HEK293 (cell line): ENCODE data around the gene DDX41.
A peak's percentile ranks its signal among the peaks of the same experiment; 100 is the strongest.

ENCODE experiments used
- GLI2 ChIP-seq: fragments of 450-650 bp; formaldehyde crosslinking; IDR thresholded peaks from 2 replicates; pipeline ENCODE4; 2017; ENCODE audit warnings: missing biosample characterization, missing genetic modification characterization, low read depth, borderline replicate concordance
- KLF7 ChIP-seq: fragments of 450-650 bp; formaldehyde crosslinking; IDR thresholded peaks from 2 replicates; pipeline ENCODE4 v1.5.1; 2016; ENCODE audit warnings: missing biosample characterization, missing genetic modification characterization, borderline replicate concordance
- PRDM10 ChIP-seq: fragments of 450-650 bp; formaldehyde crosslinking; IDR thresholded peaks from 2 replicates; pipeline ENCODE4 v1.5.1; 2016; ENCODE audit warnings: missing biosample characterization, missing genetic modification characterization
- SCRT1 ChIP-seq: fragments of 450-650 bp; formaldehyde crosslinking; IDR thresholded peaks from 2 replicates; pipeline ENCODE4 v1.5.1; 2016; ENCODE audit warnings: missing biosample characterization, missing genetic modification characterization, borderline replicate concordance
- ZBTB10 ChIP-seq: fragments of 450-650 bp; formaldehyde crosslinking; IDR thresholded peaks from 2 replicates; pipeline ENCODE4 v1.5.1; 2016; ENCODE audit warnings: missing biosample characterization, missing genetic modification characterization
- ZBTB44 ChIP-seq: fragments of 450-650 bp; IDR thresholded peaks from 2 replicates; pipeline ENCODE4 v1.5.1; 2018; ENCODE audit warnings: missing biosample characterization, mild to moderate bottlenecking, missing genetic modification characterization
- ZBTB6 ChIP-seq: fragments of 450-650 bp; formaldehyde crosslinking; IDR thresholded peaks from 2 replicates; pipeline ENCODE4 v1.5.1; 2017; ENCODE audit warnings: missing biosample characterization, missing genetic modification characterization
- ZFHX2 ChIP-seq: fragments of 450-650 bp; formaldehyde crosslinking; conservative IDR thresholded peaks from 2 replicates; pipeline ENCODE4 v1.5.1; 2016; ENCODE audit warnings: missing biosample characterization, missing genetic modification characterization
- ZNF112 ChIP-seq: fragments of 450-650 bp; formaldehyde crosslinking; IDR thresholded peaks from 2 replicates; pipeline ENCODE4 v1.5.0; 2017; ENCODE audit warnings: missing biosample characterization, missing genetic modification characterization
- ZNF121 ChIP-seq: fragments of 450-650 bp; formaldehyde crosslinking; IDR thresholded peaks from 2 replicates; pipeline ENCODE4 v1.5.1; 2016; ENCODE audit warnings: missing biosample characterization, missing genetic modification characterization
- ZNF148 ChIP-seq: fragments of 450-650 bp; formaldehyde crosslinking; IDR thresholded peaks from 2 replicates; pipeline ENCODE4 v1.5.0; 2017; ENCODE audit warnings: missing biosample characterization, missing genetic modification characterization, borderline replicate concordance
- ZNF155 ChIP-seq: fragments of 450-650 bp; formaldehyde crosslinking; IDR thresholded peaks from 2 replicates; pipeline ENCODE4 v1.5.1; 2016; ENCODE audit warnings: missing biosample characterization, missing genetic modification characterization
- ZNF174 ChIP-seq: fragments of 450-650 bp; formaldehyde crosslinking; IDR thresholded peaks from 2 replicates; pipeline ENCODE4 v1.5.0; 2017; ENCODE audit warnings: missing biosample characterization, mild to moderate bottlenecking, missing genetic modification characterization
- ZNF274 ChIP-seq, 2 experiments: fragments of 200-500 bp in 1 of 2; fragments of 450-650 bp in 1 of 2; sonication (Bioruptor generic) in 1 of 2; formaldehyde crosslinking in 1 of 2; IDR thresholded peaks; 2 replicates each; pipeline versions ENCODE4 v1.5.1 to v1.6.1; 2014 to 2016; ENCODE audit warnings: borderline replicate concordance in 1 of 2, inconsistent platforms in 1 of 2, low read length in 1 of 2, missing biosample characterization in 1 of 2, missing genetic modification characterization in 1 of 2
- ZNF341 ChIP-seq: fragments of 450-650 bp; formaldehyde crosslinking; IDR thresholded peaks from 2 replicates; pipeline ENCODE4; 2016; ENCODE audit warnings: low read depth, missing biosample characterization, missing genetic modification characterization
- ZNF473 ChIP-seq: fragments of 450-650 bp; formaldehyde crosslinking; IDR thresholded peaks from 2 replicates; pipeline ENCODE4 v1.5.1; 2017; ENCODE audit warnings: missing biosample characterization, missing genetic modification characterization
- ZNF518A ChIP-seq: fragments of 450-650 bp; formaldehyde crosslinking; conservative IDR thresholded peaks from 2 replicates; pipeline ENCODE4 v1.5.1; 2016; ENCODE audit warnings: low read depth, missing biosample characterization, missing genetic modification characterization
- ZNF521 ChIP-seq: fragments of 450-650 bp; formaldehyde crosslinking; IDR thresholded peaks from 2 replicates; pipeline ENCODE4 v1.5.1; 2017; ENCODE audit warnings: missing biosample characterization, mild to moderate bottlenecking, missing genetic modification characterization
- ZNF596 ChIP-seq: fragments of 450-650 bp; IDR thresholded peaks from 2 replicates; pipeline ENCODE4 v1.5.0; 2018; ENCODE audit warnings: missing biosample characterization, mild to moderate bottlenecking, missing genetic modification characterization, moderate library complexity
- ZNF76 ChIP-seq: fragments of 450-650 bp; formaldehyde crosslinking; IDR thresholded peaks from 2 replicates; pipeline ENCODE4; 2016; ENCODE audit warnings: low read depth, missing biosample characterization, missing genetic modification characterization, borderline replicate concordance
- ZNF791 ChIP-seq: fragments of 450-650 bp; formaldehyde crosslinking; IDR thresholded peaks from 2 replicates; pipeline ENCODE4 v1.5.1; 2016; ENCODE audit warnings: missing biosample characterization, missing genetic modification characterization
- ZNF837 ChIP-seq: fragments of 450-650 bp; formaldehyde crosslinking; IDR thresholded peaks from 2 replicates; pipeline ENCODE4 v1.5.1; 2016; ENCODE audit warnings: missing biosample characterization, missing genetic modification characterization

DDX41 gene

GRCh38 chr5:177557041-177557647 is 40.4 kb upstream of the DDX41 start (continued):
- TF ChIP-seq SCRT1 (no peak), PRDM10 (tag by site-specific recombination) (peak; percentile 54), ZBTB44 (tag by site-specific recombination) (no peak), ZNF112 (no peak), ZNF837 (no peak), KLF7 (tag by site-specific recombination) (no peak), ZNF155 (no peak), GLI2 (no peak), ZNF148 (tag by site-specific recombination) (no peak), ZNF174 (tag by site-specific recombination) (no peak), ZNF473 (tag by site-specific recombination) (no peak), ZBTB10 (tag by site-specific recombination) (no peak), ZNF791 (tag by site-specific recombination) (no peak), ZNF596 (tag by site-specific recombination) (no peak), ZNF274 (IDR thresholded peaks at IDR 0.05; ENCODE audit: low read length) (no peak), ZNF274 (tag by site-specific recombination; IDR thresholded peaks at IDR 0.05; ENCODE audit: borderline replicate concordance) (no peak), ZNF521 (tag by site-specific recombination) (no peak), ZNF518A (tag by site-specific recombination) (peak; percentile 45; the same call in 1 of the 2 replicates), ZNF341 (tag by site-specific recombination) (no peak), ZBTB6 (tag by site-specific recombination) (no peak), ZNF76 (no peak), ZFHX2 (peak; percentile 54), ZNF121 (no peak)
